ENCODE results near the gene UBE2U.
"Not testable (repeated sequence)": the region's sequence is repeated elsewhere in the genome, so short reads cannot be mapped to it uniquely, and the experiment has no call there.

UBE2U gene

DNA sequence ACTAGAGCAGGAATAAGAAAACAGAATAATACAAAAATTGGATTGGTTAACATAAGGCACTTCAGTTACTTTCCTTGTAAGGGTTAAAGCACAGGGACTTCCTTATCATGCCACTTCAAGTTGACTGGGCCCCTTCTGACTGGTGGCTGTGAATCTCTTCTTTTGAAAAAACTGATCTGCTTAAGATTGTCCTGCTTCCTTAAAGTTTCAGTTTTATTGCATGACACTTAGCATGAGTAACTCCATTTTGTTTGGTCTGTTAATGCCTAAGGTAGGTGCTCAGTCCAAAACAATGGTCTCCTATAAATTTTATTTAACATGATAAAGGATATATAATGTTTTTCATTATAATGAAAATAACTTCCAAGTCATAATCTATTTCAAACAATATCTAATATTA is 37.6 kb downstream of the UBE2U start:
- DNase-seq, result no peak

DNA sequence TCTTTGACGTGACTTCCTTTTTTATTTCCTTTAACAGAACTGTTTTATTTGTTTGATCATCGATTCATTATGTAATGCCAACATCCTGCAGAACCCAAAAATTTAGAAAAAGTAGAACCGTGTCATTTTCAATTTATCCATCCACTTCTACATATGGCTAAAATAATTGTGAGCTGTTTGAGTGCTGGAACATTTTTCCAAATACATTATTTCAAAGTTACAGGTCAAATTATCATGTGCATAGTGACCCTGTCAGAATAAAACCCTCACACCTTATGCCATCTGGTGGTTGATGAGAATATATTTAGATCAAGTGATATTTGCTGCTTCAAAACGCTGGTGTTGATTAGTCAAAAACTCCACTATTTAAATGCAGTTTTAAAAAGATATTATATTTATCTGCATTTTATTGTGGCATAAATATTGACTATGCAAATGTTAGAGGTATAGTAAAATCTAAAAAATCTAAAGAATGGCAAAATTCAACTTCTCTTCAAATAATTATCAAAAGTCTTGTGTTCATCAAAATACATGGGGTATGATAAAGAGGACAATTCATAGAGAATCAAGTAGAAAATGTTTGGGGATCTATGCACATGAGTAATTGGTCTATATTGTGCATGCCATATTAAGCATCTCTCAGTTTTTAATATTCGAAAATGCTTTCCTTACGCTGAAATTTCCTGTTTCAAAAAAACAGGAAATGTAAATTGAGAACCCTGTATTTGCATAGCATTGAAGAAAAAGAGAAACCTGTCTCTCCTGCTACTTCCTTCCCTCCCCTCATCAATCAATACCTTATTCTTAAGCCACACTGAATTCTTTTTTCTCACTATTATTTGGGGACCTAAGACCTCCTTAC is 39.7 kb downstream of the UBE2U start:
- peak; percentile 50 for DNase-seq

DNA sequence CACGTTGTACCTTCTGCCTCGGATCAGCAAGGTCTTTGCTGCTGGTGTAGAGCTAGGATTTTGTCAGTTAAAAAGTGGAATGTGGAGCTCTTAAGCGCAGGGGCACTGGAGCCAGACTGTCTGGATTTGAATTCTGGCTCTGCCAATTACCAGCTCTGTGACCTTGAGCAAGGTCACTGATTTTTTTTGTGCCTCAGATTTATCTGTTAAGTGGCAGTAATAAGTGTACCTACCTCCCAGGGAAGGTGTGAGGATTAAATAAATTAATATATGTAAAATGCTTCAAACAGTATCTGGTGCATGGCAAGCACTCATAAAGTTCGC is 40.3 kb downstream of the UBE2U start:
- no peak for DNase-seq

DNA sequence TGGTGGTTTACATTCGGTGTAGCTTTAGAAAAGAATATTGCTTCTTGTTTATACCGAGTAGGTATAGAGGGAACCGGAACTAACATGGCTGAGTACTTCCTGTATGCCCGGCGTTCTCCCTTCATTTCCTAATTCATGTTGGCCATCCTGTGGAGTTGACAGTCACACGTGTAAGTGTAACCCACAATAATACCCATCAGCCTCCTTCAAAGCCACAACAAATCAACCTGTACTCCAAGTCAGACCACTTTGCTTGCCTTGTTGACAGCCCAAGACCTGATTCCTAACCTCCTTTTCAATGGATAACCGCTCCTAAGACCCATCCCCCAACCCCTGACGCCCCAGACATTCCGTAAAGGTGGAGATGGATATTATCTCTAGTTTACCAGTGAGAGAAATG is 42.1 kb downstream of the UBE2U start:
- DNase-seq, result no peak

DNA sequence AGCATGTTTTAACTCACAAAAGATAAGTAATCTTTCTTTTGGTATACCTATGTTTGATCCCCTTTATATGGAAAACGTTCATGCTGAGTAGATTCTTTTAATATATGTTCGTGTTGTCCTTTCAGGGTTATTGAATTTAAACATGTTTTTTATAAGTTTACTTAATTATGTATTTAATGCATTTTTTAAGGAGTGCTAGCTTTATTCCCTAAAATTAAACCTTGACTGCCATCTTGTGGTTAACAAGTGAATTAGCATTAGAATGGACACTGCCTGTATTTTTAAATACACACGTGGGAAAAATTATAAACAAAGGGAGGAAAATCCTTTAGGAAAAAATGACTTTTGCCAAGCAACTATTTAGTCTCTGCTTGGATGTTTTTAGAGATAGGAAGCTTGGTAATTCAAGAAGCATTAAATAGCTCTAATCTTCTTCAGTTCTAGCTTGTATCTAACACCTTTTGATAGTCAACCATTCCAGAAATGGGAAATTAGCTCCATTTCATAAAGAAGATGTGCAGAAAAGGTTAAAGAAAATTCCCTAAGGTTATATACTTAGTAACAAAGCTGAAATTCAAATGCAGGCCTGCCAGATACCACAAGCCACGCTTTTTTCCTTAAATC is 43.0 kb downstream of the UBE2U start:
- peak; percentile 43 for DNase-seq

DNA sequence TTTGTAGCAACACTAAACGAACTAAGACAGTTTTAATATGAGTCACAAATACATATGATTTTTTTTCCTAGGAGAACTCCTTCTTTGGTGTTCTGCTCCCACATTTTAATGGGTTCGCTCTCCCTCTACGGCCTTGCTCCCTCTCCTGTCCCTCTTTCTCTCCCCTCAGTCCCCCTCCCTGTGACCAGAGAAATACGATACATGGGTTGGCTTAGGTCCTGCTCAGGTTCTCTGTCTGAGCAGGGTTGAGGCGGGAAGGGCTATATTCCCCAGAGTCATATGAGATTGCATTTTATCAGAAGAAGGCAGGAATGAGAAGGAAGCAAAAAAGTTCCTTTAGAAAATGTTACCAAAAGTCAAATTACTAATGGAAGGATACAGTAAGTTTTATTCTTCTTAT is 44.6 kb downstream of the UBE2U start:
- DNase-seq, result no peak

DNA sequence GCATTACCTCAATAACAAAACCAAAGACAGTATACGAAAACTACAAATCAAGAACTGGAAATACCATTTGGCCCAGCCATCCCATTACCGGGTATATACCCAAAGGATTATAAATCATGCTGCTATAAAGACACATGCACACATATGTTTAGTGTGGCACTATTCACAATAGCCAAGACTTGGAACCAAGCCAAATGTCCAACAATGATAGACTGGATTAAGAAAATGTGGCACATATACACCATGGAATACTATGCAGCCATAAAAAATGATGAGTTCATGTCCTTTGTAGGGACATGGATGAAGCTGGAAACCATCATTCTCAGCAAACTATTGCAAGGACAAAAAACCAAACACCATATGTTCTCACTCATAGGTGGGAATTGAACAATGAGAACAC is 47.0 kb downstream of the UBE2U start:
- not testable (repeated sequence) for DNase-seq

DNA sequence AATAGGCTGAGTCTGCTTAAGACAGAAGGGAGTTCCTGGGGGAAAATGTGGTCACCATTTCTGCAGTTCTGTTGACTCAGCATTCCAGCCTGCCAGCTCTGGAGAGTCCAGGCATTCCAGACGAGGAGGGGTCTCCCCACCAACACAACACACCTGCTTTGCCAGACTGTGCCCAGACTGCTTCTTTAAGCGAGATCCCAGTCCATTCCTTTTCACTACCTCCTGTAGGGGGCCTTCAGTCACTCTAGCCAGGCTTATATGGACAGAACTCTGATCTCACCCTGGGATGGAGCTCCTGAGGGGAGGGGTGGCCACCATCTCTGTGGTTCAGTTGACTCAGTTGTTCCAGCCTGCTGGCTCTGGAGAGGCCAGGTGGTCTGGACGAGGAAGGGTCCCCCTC is 48.5 kb downstream of the UBE2U start:
- no peak for DNase-seq

DNA sequence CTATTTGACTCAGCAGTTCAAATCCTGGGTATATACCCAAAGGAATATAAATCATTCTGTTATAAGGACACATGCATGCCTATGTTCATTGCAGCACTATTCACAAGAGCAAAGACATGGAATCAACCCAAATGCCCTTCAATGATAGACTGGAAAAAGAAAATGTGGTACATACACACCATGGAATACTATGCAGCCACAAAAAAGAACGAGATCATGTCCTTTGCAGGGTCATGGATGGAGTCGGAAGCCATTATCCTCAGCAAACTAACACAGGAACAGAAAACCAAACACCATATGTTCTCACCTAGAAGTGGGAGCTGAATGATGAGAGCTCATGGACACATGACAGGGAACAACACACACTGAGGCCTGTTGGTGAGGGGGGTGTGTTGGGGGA is 53.8 kb downstream of the UBE2U start:
- not testable (repeated sequence) for DNase-seq

DNA sequence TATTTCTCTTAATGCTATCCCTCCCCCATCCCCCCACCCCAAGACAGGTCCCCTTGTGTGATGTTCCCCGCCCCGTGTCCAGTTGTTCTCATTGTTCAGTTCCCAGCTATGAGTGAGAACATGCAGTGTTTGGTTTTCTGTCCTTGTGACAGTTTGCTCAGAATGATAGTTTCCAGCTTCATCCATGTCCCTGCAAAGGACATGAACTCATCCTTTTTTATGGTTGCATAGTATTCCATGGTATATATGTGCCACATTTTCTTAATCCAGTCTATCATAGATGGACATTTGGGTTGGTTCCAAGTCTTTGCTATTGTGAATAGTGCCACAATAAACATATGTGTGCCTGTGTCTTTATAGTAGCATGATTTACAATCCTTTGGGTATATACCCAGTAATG is 55.0 kb downstream of the UBE2U start:
- not testable (repeated sequence) for DNase-seq

DNA sequence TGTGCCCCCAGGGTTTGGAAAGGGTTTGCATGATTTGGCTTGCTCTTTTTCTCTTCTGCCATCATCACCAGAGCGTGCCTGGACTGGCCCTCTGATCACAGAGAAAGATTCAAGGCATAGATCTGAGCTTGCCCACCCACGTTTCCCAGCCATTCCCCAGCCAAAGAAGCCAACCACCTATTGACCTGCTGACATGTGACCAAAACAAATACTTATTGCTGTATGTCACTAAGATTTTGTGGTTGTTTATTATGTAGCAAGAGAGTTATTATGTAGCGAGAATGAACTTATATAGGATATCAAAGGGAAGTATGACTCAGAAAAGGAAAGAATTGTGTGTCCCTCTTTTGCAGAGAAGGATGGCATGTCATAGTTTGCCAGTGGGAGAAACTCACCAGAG is 59.9 kb downstream of the UBE2U start:
- peak; percentile 7 for DNase-seq

DNA sequence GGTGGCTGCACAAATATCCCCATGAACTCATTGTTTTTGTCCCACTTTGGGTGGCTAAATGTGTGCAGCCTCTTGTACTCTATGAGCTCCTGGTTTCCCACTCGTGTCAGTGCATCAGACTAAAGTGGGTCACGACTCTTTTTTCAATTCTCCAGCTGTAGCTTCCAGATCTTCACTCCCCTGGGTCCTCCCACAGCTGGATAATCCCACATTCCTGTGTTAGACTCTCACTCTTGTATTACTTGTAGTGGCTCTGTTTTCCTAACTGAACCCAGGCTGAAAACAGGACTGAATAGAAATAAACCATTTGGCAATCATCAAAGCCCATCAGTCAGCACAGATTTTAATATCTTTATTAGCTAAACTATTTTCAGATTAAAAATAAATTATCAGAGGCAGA is 60.4 kb downstream of the UBE2U start:
- DNase-seq, result no peak

DNA sequence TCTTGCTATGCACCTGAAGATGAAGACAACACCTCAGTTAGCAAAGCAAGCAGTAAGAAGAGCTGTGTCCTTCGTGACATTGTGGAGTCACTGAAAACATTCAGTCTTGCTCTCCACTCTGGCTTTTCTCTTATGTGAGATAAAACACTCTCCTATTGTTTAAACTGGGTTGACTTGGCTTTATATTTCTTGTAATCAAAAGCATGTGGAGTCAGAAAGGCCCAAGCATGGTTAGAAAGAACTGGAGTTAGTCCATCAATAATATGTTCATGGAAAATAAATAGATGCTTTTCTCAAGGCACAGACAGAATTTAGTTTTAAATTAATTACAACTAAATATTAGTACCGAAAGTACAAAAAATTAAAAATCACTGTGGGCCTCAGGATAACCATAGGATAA is 61.7 kb downstream of the UBE2U start:
- DNase-seq, result no peak

DNA sequence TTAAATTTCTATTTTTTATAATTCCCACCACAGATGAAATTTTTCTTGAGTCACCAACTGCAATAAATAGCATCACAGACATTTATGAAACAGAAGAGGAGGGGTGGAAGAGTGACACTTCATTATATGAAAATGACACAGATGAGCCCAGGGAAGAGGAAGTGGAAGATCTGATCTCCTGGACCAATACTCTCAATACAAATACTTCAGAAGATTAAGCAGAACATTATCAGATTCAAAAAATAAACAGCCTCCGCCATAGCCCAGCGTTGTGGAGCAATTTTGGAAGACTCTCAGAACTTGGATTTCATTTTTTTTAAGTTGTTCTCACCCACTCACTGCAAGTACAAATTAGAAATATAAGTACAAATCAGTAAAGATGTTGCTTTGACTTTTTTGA is 63.6 kb downstream of the UBE2U start:
- DNase-seq, result no peak

DNA sequence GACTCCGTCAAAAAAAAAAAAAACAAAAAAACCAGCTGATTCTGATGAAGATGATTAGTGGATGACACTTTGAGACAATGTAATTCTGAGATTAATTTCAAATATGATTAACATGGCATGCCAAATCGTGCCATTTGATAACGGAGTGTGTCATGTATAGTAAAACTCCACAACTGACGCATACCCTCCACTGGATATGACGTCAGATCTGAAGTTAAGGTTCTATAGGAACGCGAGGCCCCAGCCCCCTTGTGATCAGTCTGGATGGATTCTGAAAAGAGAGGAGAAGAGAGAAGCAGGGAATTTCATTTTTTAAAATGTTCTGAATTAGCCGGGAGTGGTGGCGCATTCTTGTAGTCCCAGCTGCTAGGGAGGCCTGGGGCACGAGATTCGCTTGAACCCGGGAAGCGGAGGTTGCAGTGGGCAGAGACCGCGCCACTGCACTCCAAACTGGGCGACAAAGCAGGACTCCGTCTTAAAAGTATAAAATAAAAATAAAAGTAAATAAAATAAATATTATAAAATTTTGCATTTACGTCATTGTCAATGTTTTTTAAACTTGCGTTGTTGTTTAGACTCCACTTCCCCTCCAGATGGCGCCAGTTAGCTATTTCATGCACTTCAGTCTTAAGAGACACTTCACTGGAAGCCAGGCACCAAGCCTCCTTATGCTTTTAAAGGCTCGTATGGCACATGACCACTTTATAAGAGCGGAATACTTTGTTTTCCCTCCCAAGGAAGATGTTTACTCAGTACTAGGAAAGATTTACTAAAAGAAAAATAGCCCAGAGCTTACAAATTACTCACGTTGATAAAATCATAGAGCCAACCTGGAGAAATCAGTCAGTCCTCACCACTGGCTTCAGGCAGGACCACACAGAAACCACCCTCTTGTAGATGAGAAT is 65.5 kb downstream of the UBE2U start:
- peak; percentile 79 for DNase-seq

DNA sequence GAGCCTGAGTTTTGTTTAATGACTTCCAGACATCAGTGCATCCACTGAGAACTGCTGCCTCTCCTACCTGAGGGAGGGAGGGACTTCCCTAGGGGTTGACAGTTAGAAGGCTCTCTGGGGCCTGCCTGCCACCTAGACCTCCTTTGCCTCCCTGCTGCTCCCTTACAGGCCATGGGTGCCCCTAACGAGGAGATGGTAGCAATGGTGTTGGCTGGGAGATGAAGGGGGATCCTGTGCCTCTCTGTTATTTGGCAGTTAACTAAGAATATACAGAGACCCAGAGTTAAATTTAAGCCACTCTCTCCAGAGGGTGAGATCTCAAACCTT is 66.1 kb downstream of the UBE2U start:
- DNase-seq, result no peak

DNA sequence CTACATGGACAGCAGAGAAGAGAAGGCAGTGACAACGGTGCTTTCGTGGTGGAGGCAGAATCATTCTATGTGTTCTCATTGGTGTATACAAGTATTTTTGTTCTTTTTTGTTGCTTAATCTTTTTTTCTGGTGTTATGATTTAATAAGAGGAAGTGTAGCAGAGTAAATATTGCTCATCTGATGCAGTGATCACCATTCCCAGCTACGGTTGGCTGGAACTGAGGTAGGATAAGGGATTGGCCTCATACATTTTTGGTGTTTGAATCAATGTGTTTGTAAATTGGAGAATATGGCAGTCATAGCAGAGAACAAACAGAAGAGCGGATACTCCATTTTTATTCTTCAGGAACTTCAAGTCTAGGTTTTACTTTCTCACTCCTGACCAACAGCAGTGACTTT is 76.6 kb downstream of the UBE2U start:
- DNase-seq, result no peak

DNA sequence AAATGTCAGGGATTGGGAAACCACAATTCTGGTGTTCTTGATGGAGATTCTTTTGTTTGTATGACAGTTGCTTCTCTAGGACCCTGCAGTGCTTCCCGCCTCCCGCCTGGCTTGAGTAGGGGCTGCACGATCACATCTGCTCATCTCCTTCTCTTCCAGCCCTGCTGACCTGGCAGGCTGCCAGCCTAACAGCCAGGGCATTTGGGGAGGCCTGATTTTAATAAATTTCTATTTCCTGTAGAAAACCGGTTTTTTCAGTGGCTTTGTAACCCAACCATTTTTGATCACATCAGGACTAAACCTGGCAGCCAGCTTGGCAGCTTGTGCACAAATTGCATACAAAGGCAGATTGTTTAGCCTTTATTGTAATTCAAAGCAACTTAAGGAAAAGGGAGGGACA is 78.9 kb downstream of the UBE2U start:
- DNase-seq, result peak; percentile 26

DNA sequence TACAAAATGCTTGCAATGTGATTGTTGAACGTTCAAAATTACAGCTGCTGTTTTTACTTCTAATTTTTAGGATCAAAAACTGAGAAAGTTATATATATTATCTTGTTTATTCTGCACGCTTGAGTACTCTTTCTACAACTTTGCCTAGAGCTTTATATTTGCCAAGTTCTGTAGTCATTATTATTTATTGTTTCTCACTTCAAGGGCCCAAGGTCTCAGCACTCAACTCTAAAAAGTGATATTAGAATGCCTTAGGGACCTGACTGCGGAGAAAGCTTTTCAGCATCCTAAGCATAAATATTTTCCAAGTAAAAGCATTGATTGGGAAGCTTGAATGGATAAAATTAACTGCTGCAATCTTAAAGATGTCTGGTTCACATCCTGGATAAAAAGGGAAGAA is 83.6 kb downstream of the UBE2U start:
- DNase-seq, result no peak

DNA sequence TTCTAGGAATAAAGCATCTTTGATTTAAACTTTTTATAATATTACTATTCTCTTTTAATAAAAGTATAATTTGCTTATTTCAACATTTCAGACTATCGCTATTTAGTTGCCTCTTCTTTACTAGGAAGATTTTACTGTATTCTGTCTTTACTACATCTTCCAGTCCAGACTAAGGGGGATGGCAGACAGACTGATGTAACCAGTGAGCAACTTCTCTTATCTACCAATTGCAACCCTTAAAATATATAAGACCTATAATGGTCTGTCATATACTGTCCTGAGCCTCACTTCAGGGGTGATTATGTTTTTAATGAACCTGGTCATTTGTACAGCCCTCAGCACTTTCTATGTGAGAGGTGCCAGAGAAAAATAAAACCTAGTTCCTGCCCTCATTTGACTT is 87.0 kb downstream of the UBE2U start:
- DNase-seq, result no peak

DNA sequence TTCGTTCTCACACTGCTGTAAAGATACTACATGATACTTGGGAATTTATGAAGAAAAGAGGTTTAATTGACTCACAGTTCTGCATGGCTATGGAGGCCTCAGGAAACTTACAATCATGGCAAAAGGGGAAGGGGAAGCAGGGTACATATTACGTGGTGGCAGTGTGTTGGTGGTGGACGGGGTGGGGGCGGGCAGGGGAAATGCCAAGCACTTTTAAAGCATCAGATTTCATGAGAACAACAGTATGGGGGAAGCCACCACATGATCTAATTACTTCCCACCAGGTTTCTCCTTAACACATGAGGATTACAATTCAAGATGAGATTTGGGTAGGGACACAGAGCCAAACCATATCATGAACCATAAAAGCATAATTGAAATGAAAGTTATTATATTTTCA is 88.5 kb downstream of the UBE2U start:
- DNase-seq, result no peak

DNA sequence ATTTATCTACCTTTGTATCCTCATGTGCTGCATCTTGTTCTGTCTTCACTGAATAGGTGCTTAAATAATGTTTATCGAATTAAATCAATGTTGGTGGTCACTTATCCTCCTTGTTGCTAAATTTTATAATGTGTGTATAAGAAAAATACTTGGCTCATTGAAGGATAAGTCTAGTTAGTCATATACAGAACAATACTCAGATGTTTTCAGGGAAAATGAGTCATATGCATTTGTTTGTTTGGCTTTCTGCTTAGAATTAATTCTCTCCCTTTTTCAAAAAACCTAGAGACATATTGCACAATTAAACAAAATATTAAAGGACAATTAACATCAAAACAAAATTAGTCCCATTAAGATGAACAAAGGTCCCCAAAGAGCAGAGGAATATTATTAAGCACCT is 89.0 kb downstream of the UBE2U start:
- DNase-seq, result no peak

DNA sequence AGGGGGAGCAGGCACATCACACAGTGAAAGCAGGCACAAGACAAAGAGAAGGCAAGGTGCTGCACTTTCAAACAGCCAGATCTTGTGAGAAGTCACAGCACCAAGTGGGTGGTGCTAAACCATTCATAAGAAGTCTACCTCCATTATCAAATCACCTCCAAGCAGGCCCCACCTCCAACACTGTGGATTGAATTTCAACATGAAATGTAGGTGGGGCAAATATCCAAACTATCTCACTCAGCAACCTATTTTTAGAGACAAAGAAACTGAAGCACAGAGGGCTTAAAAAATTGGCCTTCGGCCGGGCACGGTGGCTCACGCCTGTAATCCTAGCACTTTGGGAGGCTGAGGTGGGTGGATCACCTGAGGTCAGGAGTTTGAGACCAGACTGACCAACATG is 90.4 kb downstream of the UBE2U start:
- DNase-seq, result no peak

DNA sequence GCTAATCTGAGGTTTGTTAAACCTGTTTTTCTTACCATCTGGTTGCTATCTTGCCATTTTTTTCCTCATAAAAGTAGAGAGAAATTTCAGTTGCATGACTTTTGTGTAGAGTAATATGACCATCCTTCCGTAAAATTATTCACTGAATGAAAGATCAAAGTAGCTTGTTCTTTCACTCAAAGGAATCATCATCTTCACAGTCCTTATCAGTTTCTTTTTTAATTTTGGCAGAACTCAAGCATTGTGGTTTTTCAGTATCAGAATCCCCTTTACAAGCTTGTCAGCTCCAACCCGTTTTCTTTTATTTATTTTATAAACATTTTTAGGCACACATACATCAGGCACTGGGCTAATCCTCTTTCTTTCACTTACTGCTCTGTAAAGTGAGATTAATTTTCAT is 91.7 kb downstream of the UBE2U start:
- DNase-seq, result no peak
